Heart right ventricle (tissue), 16 donors: ENCODE data around the gene PIGR. TPM values are rescaled to one million over a fixed set of nuclear protein-coding genes. Genes with fewer than 3 reads are reported as not detected.

ENCODE experiments used
- ATAC-seq, 8 donors: fragments of 200-7000 bp; cut with Tn5 transposase; one replicate each; pipeline ENCODE4 v1.9.1; 2020; ENCODE audit warnings: mild to moderate bottlenecking in 8 of 8, moderate library complexity in 8 of 8, moderate number of reproducible peaks in 1 of 8
- DNase-seq, 2 donors: peaks; one replicate each; pipeline ENCODE4 v3.0.0-alpha.2; 2020
- H3K27ac ChIP-seq, 10 donors: fragments of 200-600 bp; sonication (generic) in 2 of 10; one replicate each; pipeline versions ENCODE4 v1.5.0 to v1.8.0; 2020 to 2022; ENCODE audit warnings: mild to moderate bottlenecking in 3 of 10
- H3K27me3 ChIP-seq, 7 donors: fragments of 200-600 bp; one replicate each; pipeline ENCODE4 v1.8.0; 2021 to 2022; ENCODE audit warnings: mild to moderate bottlenecking in 2 of 7
- H3K36me3 ChIP-seq, 9 donors: fragments of 200-600 bp; sonication (generic) in 1 of 9; one replicate each; pipeline versions ENCODE4 v1.5.0 to v1.8.0; 2020 to 2022; ENCODE audit warnings: mild to moderate bottlenecking in 2 of 9
- H3K4me1 ChIP-seq, 9 donors: fragments of 200-600 bp; sonication (generic) in 1 of 9; one replicate each; pipeline versions ENCODE4 v1.5.0 to v1.8.0; 2020 to 2022; ENCODE audit warnings: mild to moderate bottlenecking in 4 of 9
- H3K4me3 ChIP-seq, 10 donors: fragments of 200-600 bp; sonication (generic) in 2 of 10; one replicate each; pipeline versions ENCODE4 v1.5.0 to v1.8.0; 2020 to 2022; ENCODE audit warnings: mild to moderate bottlenecking in 7 of 10, moderate library complexity in 2 of 10
- H3K9me3 ChIP-seq, 11 donors: fragments of 200-600 bp in 10 of 11; sonication (generic) in 2 of 11; one replicate each; pipeline versions ENCODE4 v1.5.0 to v1.8.0; 2013 to 2022; ENCODE audit warnings: mild to moderate bottlenecking in 2 of 11, control low read depth in 1 of 11, moderate library complexity in 1 of 11
- WGBS, 2 donors: extraction: QIAGEN DNeasy Blood & Tissue Kit; methylation state at CpG; one replicate each; pipeline ENCODE4 v1.1.7; 2013; ENCODE audit warnings: inconsistent platforms in 1 of 2; 5-methylcytosine and 5-hydroxymethylcytosine counted together
- intact Hi-C, 10 donors: fragments of 100-400 bp; cut with DNase I; formaldehyde crosslinking; loops; one replicate each; pipeline versions ENCODE4 v1.11.1 to v1.14.2; 2022
- polyA plus RNA-seq, 2 donors: library from polyadenylated mRNA; stranded (reverse); fragments of 200-250 nt; gene quantifications; one replicate each; pipeline ENCODE4 v1.2.3, GENCODE V29; 2013
- total RNA-seq, 10 donors: library from RNA; stranded (reverse); fragmentation: NEBNext Ultra II Directional in 3 of 10; extraction: Animal tissue kit (Norgen Biotek cat#: 25700) in 3 of 10; gene quantifications; one replicate each; pipeline versions ENCODE4 v1.2.1 to v1.2.4, GENCODE V29; 2021 to 2023
- TF ChIP-seq, protein P1 (sequence below), 9 donors: fragments of 200-600 bp; sonication (generic) in 2 of 9; IDR thresholded peaks; one replicate each; pipeline versions ENCODE4 v1.5.0 to v1.8.0; 2021 to 2022; ENCODE audit warnings: antibody characterized with exemption in 9 of 9, mild to moderate bottlenecking in 5 of 9, moderate library complexity in 1 of 9
- donor health status: Arrhythmogenic right ventricular cardiomyopathy.
- donor health status: ischemic (EF 13 %, LVEDD 7.1; RV severe dilation, severe dysfunction).
- donor health status: healthy with polysubstance abuse.
- donor health status: DM: no; HTN: yes; CAD: no.
- donor health status: DM: no; HTN: no; CAD: no.
- donor health status: ischemic (EF 25% LVEDD 6.9; RV normal size, moderate dysfunction).
- donor health status: ischemic (EF 25% LVEDD 5.7; RV mildly dilated, moderate dysfunction).
- donor health status: healthy.
- donor health status: DM: yes; HTN: yes; CAD: no.
- donor health status: Ischemic cardiomyopathy.
- donor health status: ischemic (EF 35%, LVEDD 5.7; RV mildly dilated, moderate dysfunction).
- donor health status: nonischemic (EF 11% LVEDD 7.7; RV severe dilation, severe dysfunction).
- donor health status: DM: yes; HTN: yes; CAD: no.
- donor health status: PGD.
- donor health status: ischemic (EF 29% LVEDD 5.4; RV normal size, mild dysfunction).
- donor health status: nonischemic (EF 23%, LVEDD 6.1; RV moderate dilation, normal function).

The PIGR gene
- total and polyA plus RNA-seq, 12 donors, result 0.01 to 0.11 (median 0.10) TPM; not detected in 9

- Histone ChIP-seq H3K4me3 (no peak overlapping the region), H3K4me1 (peaks cover 0 to 56% (median 0%) of the 10 kb centered on the region in 9 donors), H3K27me3 (peaks cover 0 to 40% (median 9%) of the 10 kb centered on the region in 7 donors), H3K9me3 (no peaks in the 10 kb centered on the region), H3K36me3 (no peaks in the 10 kb centered on the region), H3K27ac (no peak overlapping the region)
- TF ChIP-seq, protein P1, sequence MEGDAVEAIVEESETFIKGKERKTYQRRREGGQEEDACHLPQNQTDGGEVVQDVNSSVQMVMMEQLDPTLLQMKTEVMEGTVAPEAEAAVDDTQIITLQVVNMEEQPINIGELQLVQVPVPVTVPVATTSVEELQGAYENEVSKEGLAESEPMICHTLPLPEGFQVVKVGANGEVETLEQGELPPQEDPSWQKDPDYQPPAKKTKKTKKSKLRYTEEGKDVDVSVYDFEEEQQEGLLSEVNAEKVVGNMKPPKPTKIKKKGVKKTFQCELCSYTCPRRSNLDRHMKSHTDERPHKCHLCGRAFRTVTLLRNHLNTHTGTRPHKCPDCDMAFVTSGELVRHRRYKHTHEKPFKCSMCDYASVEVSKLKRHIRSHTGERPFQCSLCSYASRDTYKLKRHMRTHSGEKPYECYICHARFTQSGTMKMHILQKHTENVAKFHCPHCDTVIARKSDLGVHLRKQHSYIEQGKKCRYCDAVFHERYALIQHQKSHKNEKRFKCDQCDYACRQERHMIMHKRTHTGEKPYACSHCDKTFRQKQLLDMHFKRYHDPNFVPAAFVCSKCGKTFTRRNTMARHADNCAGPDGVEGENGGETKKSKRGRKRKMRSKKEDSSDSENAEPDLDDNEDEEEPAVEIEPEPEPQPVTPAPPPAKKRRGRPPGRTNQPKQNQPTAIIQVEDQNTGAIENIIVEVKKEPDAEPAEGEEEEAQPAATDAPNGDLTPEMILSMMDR (IDR thresholded peaks at IDR 0.05), result no peak
- DNase-seq (no peak), ATAC-seq (no peak)
- intact Hi-C loops, result no loop called here
- WGBS, 2 donors, result 85 to 98% methylated on average over 2 of the region's 2 CpGs
Observed at GRCh38 chr1:206965781-206966180, 19.5 kb upstream of the PIGR start.

- Histone ChIP-seq H3K4me1 (peaks cover 0 to 40% (median 0%) of the 10 kb centered on the region in 9 donors), H3K27ac (no peak overlapping the region), H3K36me3 (no peaks in the 10 kb centered on the region), H3K9me3 (no peaks in the 10 kb centered on the region), H3K27me3 (peaks cover 0 to 35% (median 0%) of the 10 kb centered on the region in 7 donors), H3K4me3 (no peak overlapping the region)
- intact Hi-C loops, result no loop called here
- ATAC-seq (no peak), DNase-seq (no peak)
- TF ChIP-seq, protein P1 (IDR thresholded peaks at IDR 0.05), result no peak
- WGBS, 2 donors, result 77 to 81% methylated on average over 1 of the region's 1 CpG
Observed at GRCh38 chr1:206963740-206964139, 17.5 kb upstream of the PIGR start.

- DNase-seq (no peak), ATAC-seq (no peak)
- WGBS, 2 donors, result 87 to 93% methylated on average over 5 of the region's 5 CpGs
- H3K4me3 ChIP-seq, result no peak overlapping the region
- peaks cover 0 to 35% (median 0%) of the 10 kb centered on the region in 9 donors for H3K4me1 ChIP-seq
- TF ChIP-seq, protein P1 (IDR thresholded peaks at IDR 0.05), result no peak
- intact Hi-C loops, result no loop called here
- no peaks in the 10 kb centered on the region for H3K9me3 ChIP-seq
- H3K36me3 ChIP-seq, result no peaks in the 10 kb centered on the region
- peaks cover 0 to 35% (median 0%) of the 10 kb centered on the region in 7 donors for H3K27me3 ChIP-seq
- no peak overlapping the region for H3K27ac ChIP-seq
Observed at GRCh38 chr1:206963119-206963712, 16.9 kb upstream of the PIGR start.

DNA sequence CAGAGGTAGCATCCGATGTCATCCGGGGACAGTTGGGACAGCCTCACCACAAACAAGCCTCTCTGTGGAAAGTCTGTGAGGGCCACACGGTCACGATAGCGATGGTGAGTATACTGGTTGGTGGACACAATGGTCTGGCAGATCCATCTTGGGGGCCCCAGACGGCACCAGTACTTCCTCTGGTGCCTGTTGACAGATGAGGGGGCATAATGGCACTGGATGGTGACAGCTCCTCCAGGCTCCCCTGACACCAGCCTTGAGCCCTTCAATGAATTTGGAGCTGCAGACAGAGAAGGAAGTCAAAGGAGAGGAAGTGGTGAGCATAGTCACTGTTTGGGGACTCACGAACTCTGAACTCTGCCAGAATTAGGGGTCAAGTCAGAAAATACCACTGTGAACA, 16.0 kb upstream of the PIGR start:
- DNase-seq (no peak), ATAC-seq (no peak)
- TF ChIP-seq, protein P1 (IDR thresholded peaks at IDR 0.05), result no peak
- H3K9me3 ChIP-seq, result no peaks in the 10 kb centered on the region
- H3K4me1 ChIP-seq, result peaks cover 0 to 26% (median 0%) of the 10 kb centered on the region in 9 donors
- no peak overlapping the region for H3K4me3 ChIP-seq
- intact Hi-C loops, result no loop called here
- WGBS, 2 donors, result 88 to 90% methylated on average over 7 of the region's 7 CpGs
- peaks cover 0 to 37% (median 0%) of the 10 kb centered on the region in 7 donors for H3K27me3 ChIP-seq
- no peaks in the 10 kb centered on the region for H3K36me3 ChIP-seq
- no peak overlapping the region for H3K27ac ChIP-seq
